ENCODE results near the gene MED10. TPM values are rescaled to one million over a fixed set of nuclear protein-coding genes. Genes with fewer than 3 reads are reported as not detected.

Gene MED10
- total and polyA plus RNA-seq, 2 donors (not counting 3 experiments of a cell fraction or from before 2014, with no cell fraction given), result 55.6 to 56.3 TPM

DNA sequence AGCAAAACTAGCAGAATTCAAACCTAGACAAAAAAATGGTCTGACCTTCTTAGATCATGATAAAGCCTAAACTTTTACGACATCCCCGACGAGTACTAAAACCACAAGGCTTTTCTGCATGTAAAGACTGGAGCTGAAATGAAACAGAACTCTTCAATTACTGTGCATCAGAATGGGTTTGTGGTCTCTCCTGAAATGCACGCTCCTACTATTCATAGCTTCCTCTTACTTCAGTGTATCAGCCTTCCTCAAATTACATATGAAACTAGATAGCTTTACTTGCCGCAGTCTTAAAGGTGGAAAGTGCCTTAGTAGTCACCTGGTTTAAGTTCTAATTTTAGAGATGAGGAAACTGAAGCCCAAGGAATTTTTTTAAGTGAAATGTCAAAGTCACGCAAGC is 24.6 kb upstream of the MED10 start:
- Histone ChIP-seq H3K9me3 (replicated peaks; ENCODE audit: control insufficient read depth, insufficient read depth, low read length) (no peaks in the 10 kb centered on the region), H3K4me2 (ENCODE audit: insufficient read depth, low read length) (no peak overlapping the region), H3K9ac (replicated peaks; ENCODE audit: extremely low read depth, insufficient read depth, low read length) (no peak overlapping the region), H3K9me1 (replicated peaks; ENCODE audit: control insufficient read depth, extremely low read depth, insufficient read depth, low read length) (no peaks in the 10 kb centered on the region), H3K36me3 (ENCODE audit: control insufficient read depth in 2 of 2, extremely low read depth in 1 of 2, insufficient read depth in 2 of 2, low read length in 2 of 2) (no peaks in the 10 kb centered on the region), H2AFZ (ENCODE audit: low read depth, low read length) (no peak overlapping the region), H3K4me3 (replicated peaks in 1 of 3; ENCODE audit: insufficient read depth in 1 of 3, low read depth in 1 of 3, low read length in 3 of 3) (no peak overlapping the region), H3K27ac (ENCODE audit: insufficient read depth, low read depth, low read length) (no peak overlapping the region), H3K27me3 (ENCODE audit: control insufficient read depth in 2 of 2, insufficient read depth in 2 of 2, low read length in 2 of 2) (no peaks in the 10 kb centered on the region), H4K20me1 (replicated peaks; ENCODE audit: control insufficient read depth, extremely low read depth, insufficient read depth, low read length) (no peaks in the 10 kb centered on the region), H3K79me2 (ENCODE audit: control insufficient read depth, insufficient read depth, low read length) (no peaks in the 10 kb centered on the region), H3K4me1 (ENCODE audit: control insufficient read depth, extremely low read depth, insufficient read depth, low read length) (no peaks in the 10 kb centered on the region)
- no peak for DNase-seq (ENCODE audit: low read depth, low spot score)
- FAIRE-seq, result no peak
- POLR2A ChIA-PET, result no interaction called here
- no peak for TF ChIP-seq MYC (IDR thresholded peaks at IDR 0.05; ENCODE audit: low read depth, low read length)
- TF ChIP-seq JUN (IDR thresholded peaks at IDR 0.05; ENCODE audit: borderline replicate concordance, insufficient read depth, insufficient read length, low read depth), result no peak
- TF ChIP-seq FOS (IDR thresholded peaks at IDR 0.05; ENCODE audit: borderline replicate concordance, insufficient read depth, low read length), result no peak
- no peak for TF ChIP-seq GATA2 (IDR thresholded peaks at IDR 0.05; ENCODE audit: insufficient read depth, insufficient read length, low read depth, low read length)
- TF ChIP-seq MAX (IDR thresholded peaks at IDR 0.05; ENCODE audit: insufficient read depth, insufficient read length), result no peak
- no peak for TF ChIP-seq POLR2AphosphoS5 (IDR thresholded peaks at IDR 0.05; ENCODE audit: insufficient read depth, low read depth, low read length)
- TF ChIP-seq EZH2 (IDR thresholded peaks at IDR 0.05; ENCODE audit: borderline replicate concordance, low read depth, low read length, severe bottlenecking), result no peak
- TF ChIP-seq POLR2A (IDR thresholded peaks at IDR 0.05; ENCODE audit: low read depth, low read length), result no peak
- no peak for TF ChIP-seq CTCF (IDR thresholded peaks at IDR 0.05; ENCODE audit: extremely low read depth in 1 of 2, insufficient read depth in 1 of 2, low read depth in 1 of 2, low read length in 2 of 2)
- dilution Hi-C loops (cut with MboI; ENCODE audit: extremely low pct_ligation_motif_present, low sequenced_read_pairs) (no loop called here), intact Hi-C loops (cut with micrococcal nuclease) (no loop called here)
- CTCF ChIA-PET, result no interaction called here
- no TSS peak for BruUV-seq (replicated peaks)

Data from endothelial cell of umbilical vein (primary cell).